Measurements from ENCODE around the gene ECEL1.

The ECEL1 gene

DNA sequence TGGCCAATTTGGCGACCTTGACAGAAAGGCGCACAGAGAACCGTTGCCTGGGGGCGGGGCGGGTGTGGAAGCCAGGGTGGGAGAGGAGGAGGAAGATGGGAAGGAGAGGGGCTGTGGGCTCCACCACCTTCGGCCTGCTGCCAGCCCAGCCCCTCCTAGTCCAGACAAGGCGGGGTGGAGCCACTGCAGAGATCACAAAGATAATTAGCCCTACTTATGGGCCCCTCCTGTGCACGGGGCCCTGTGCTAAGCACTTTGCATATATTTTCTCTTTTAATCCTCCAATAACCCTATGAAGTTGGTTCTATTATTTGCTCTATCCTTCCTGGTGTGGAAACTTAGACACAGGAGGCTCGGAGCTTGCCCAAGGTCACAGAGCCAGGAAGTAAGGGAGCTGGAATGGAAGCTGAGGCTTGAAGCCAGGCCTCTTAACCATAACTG lies 13.7 kb upstream of the ECEL1 start:
- TF ChIP-seq CTCF (IDR thresholded peaks at IDR 0.05; ENCODE audit: borderline replicate concordance, control extremely low read depth, extremely low read depth, insufficient read depth, missing control alignments): no peak
- in situ Hi-C loops (cut with MboI; ENCODE audit: low sequenced_read_pairs, unreplicated experiment): no loop called here
- DNase-seq (ENCODE audit: low spot score): no peak

DNA sequence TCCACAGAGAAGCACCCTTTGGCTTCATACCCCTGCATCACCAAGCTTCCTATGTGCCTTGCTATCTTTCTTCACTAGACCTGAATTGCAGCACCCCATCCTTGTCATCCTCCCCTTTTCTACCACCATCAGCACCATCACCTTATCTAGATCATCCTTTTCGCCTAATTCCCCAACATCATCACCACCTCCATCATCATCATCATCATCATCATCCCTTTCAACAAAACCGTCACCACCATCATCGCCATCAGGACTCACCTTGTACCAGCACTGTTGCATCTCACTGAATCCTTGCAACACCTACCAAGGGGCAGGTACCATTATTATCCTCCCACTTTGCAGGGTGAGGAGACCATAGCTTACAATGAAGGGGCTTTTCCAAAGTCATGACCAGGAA lies 10.8 kb upstream of the ECEL1 start:
- no peak for TF ChIP-seq CTCF (IDR thresholded peaks at IDR 0.05; ENCODE audit: borderline replicate concordance, control extremely low read depth, extremely low read depth, insufficient read depth, missing control alignments)
- in situ Hi-C loops (cut with MboI; ENCODE audit: low sequenced_read_pairs, unreplicated experiment): no loop called here
- no peak for DNase-seq (ENCODE audit: low spot score)

GRCh38 chr2:232497348-232497747 lies 9.7 kb upstream of the ECEL1 start:
- in situ Hi-C loops (cut with MboI; ENCODE audit: low sequenced_read_pairs, unreplicated experiment): no loop called here
- no peak for DNase-seq (ENCODE audit: low spot score)
- TF ChIP-seq CTCF (IDR thresholded peaks at IDR 0.05; ENCODE audit: borderline replicate concordance, control extremely low read depth, extremely low read depth, insufficient read depth, missing control alignments): no peak

DNA sequence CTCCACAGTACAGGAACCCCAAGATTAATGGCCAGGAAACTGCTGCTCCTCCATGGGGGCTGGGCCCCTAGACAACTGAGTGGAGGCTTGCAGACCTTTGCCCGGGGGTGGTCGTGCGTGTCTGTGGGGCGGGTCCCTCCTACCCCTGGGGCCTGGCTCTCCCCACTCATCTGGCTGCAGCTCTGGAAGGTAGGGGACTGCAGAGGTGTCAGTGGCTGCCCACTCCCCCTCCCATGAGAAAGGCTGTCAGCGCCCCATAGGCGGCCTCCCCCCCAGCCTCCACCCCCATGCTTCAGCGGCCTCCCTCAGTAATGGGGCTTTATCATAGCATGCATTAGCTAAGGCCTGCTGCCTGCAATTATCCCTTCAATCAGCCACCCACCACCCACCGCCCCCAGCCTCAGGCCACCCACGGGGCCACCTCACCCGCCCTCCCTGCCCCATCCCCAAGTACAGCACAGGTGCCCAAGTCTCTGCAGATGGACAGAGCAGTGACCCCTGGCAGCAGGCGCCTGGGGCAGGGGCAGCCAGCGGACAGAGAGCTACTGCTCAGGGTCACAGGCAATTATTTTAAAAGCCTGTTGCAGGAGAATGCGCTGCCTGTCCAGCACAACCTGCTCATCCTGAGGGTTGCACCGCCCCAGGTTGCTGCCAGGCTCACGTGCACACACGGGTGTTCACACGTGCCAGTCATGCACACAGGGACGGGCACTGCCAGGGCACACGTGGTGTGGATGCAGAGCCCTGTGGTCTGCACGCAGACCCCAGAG lies 9.1 kb upstream of the ECEL1 start:
- DNase-seq (ENCODE audit: low spot score): no peak
- no peak for TF ChIP-seq CTCF (IDR thresholded peaks at IDR 0.05; ENCODE audit: borderline replicate concordance, control extremely low read depth, extremely low read depth, insufficient read depth, missing control alignments)
- in situ Hi-C loops (cut with MboI; ENCODE audit: low sequenced_read_pairs, unreplicated experiment): no loop called here

DNA sequence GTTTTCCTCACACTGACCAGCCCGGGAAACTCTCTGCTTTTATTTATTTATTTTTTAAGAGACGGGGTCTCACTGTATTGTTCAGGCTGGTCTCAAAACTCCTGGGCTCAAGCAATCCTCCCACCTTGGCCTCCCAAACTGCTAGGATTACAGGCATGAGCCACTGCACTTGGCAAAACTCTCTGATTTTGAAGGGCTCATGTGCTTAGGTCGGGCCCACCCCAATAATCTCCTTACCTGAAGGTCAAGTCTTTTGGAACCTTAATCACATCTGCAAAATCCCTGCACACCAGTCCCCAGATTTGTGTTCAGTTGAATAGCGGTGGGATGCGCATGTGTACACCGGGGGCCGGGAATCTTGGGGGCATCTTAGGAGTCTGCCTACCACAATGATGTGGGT lies 7.7 kb upstream of the ECEL1 start:
- no peak for TF ChIP-seq CTCF (IDR thresholded peaks at IDR 0.05; ENCODE audit: borderline replicate concordance, control extremely low read depth, extremely low read depth, insufficient read depth, missing control alignments)
- DNase-seq (ENCODE audit: low spot score): no peak
- in situ Hi-C loops (cut with MboI; ENCODE audit: low sequenced_read_pairs, unreplicated experiment): no loop called here

DNA sequence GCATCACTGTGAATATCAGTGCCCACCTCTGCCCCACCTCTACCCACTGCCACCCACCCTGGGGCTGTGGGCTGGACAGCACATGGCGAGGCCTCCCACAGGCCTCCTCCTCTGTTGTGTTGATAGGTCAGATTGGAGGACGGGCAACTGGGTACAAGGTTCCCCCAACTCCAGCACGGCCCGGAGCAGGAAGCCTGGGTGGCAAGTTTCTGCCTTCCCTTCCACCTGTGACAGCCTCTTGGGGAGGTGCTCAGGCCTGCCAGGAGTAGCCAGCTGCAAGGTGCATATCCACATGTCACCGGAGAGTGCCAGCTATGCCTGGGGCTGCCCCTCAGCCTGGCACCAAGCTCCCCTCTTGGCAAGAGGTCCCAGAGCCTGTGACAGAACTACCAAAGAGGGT lies 6.9 kb upstream of the ECEL1 start:
- no peak for DNase-seq (ENCODE audit: low spot score)
- no peak for TF ChIP-seq CTCF (IDR thresholded peaks at IDR 0.05; ENCODE audit: borderline replicate concordance, control extremely low read depth, extremely low read depth, insufficient read depth, missing control alignments)
- in situ Hi-C loops (cut with MboI; ENCODE audit: low sequenced_read_pairs, unreplicated experiment): no loop called here

Data from GM13976 (cell line).